Osteoblast (primary cell): ENCODE results near the gene FALEC. TPM values are rescaled to one million over a fixed set of nuclear protein-coding genes. Genes with fewer than 3 reads are reported as not detected.

Experiments
- DNase-seq: peaks from one replicate; pipeline ENCODE4 v3.0.0; 2011; ENCODE audit warnings: low spot score, mixed read lengths; ENCODE audit not compliant: insufficient read length; ENCODE audit errors: missing footprints
- H2AFZ ChIP-seq: 2 replicates; pipeline ENCODE4 v1.6.0; 2011; ENCODE audit warnings: mild to moderate bottlenecking, low read length
- H3K27ac ChIP-seq: 2 replicates; pipeline ENCODE4 v1.5.1; 2011; ENCODE audit warnings: mild to moderate bottlenecking, low read depth, low read length, moderate library complexity
- H3K27me3 ChIP-seq: 2 replicates; pipeline ENCODE4 v1.6.0; 2012; ENCODE audit warnings: mild to moderate bottlenecking, control low read depth, inconsistent platforms, low read length, moderate library complexity; ENCODE audit not compliant: insufficient read depth
- H3K36me3 ChIP-seq: 2 replicates; pipeline ENCODE4 v1.5.1; 2011; ENCODE audit warnings: mild to moderate bottlenecking, low read length, control low read depth, moderate library complexity; ENCODE audit not compliant: insufficient read depth
- H3K4me1 ChIP-seq: 2 replicates; pipeline ENCODE4 v1.5.1; 2011; ENCODE audit warnings: mild to moderate bottlenecking, low read length, control low read depth, moderate library complexity; ENCODE audit not compliant: insufficient read depth
- H3K4me2 ChIP-seq: 2 replicates; pipeline ENCODE4 v1.6.0; 2011; ENCODE audit warnings: mild to moderate bottlenecking, low read length; ENCODE audit not compliant: insufficient read depth
- H3K4me3 ChIP-seq: fragments of 200-600 bp; sonication (generic); 3 replicates; pipeline ENCODE4 v1.5.1; 2012; ENCODE audit warnings: mild to moderate bottlenecking, low read length, inconsistent platforms; ENCODE audit not compliant: insufficient read depth
- H3K79me2 ChIP-seq: 2 replicates; pipeline ENCODE4 v1.6.0; 2012; ENCODE audit warnings: mild to moderate bottlenecking, low read length, control low read depth, inconsistent platforms; ENCODE audit not compliant: insufficient read depth
- H3K9me3 ChIP-seq: 2 replicates; pipeline ENCODE4 v1.5.1; 2011; ENCODE audit warnings: low read depth, low read length, control low read depth
- H4K20me1 ChIP-seq: 2 replicates; pipeline ENCODE4 v1.6.0; 2012; ENCODE audit warnings: mild to moderate bottlenecking, low read length, control low read depth; ENCODE audit not compliant: insufficient read depth
- CTCF ChIP-seq: IDR thresholded peaks from 2 replicates; pipeline ENCODE4 v1.5.1; 2011; ENCODE audit warnings: mild to moderate bottlenecking, low read depth, low read length, moderate library complexity; ENCODE audit errors: extremely low read depth
- total RNA-seq: library from RNA; depleted of rRNA; stranded (reverse); fragments of >200 nt; gene quantifications from 2 replicates; pipeline ENCODE4 v1.2.3, GENCODE V29; 2012

FALEC gene
- total RNA-seq, 1 donor = 0.36 TPM

- Histone ChIP-seq H3K27ac (peak overlapping the region; percentile 98), H3K4me3 (peak overlapping the region; percentile 99), H3K36me3 (peaks cover 65% of the 10 kb centered on the region), H3K27me3 (no peaks in the 10 kb centered on the region), H2AFZ (no peak overlapping the region), H3K4me1 (peaks cover 40% of the 10 kb centered on the region), H4K20me1 (peaks cover 59% of the 10 kb centered on the region), H3K9me3 (no peaks in the 10 kb centered on the region), H3K4me2 (peak overlapping the region; percentile 96), H3K79me2 (peaks cover 80% of the 10 kb centered on the region)
- TF ChIP-seq CTCF = no peak
- DNase-seq = peak; percentile 73
Measured at GRCh38 chr1:150576794-150577556, 61.4 kb downstream of the FALEC start.

DNA sequence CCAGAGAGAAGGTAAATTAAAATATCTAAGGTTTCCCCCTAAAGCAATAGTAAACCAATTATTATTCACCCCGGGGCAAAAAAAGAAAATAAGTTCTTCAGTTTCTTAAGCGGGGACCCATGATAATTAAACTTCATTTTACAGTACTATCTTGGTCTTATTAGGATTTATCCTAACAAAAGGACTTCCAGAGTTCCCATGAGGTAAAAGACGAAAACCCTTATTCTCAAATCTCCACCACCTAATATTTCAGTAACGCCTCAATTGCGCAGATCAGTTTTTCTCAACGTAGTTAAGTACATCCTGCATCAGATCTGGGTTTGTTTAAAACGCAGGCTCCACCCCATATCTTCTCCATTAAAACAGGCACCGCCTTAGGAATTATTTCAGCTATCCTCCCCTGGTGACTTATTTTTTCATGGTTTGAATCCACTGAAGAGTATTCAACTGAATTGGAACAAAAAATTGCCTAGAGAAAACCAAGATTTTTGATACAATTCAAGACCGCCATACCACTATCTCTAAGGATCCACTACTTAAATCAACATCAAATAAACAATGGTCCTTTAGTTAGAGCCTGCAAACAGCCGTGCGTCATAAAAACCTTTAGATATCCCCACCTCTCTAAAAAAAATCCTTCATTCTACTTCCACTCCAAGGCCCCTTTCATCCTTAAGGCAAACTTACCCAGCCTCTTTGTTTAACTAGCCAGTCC is 62.2 kb downstream of the FALEC start:
- H2AFZ ChIP-seq = no peak overlapping the region
- H3K36me3 ChIP-seq = peaks cover 60% of the 10 kb centered on the region
- peaks cover 75% of the 10 kb centered on the region for H3K79me2 ChIP-seq
- peak overlapping the region; percentile 98 for H3K27ac ChIP-seq
- peak overlapping the region; percentile 96 for H3K4me2 ChIP-seq
- no peak for TF ChIP-seq CTCF
- DNase-seq = peak; percentile 78
- H3K4me3 ChIP-seq = peak overlapping the region; percentile 99
- H4K20me1 ChIP-seq = peaks cover 57% of the 10 kb centered on the region
- no peaks in the 10 kb centered on the region for H3K27me3 ChIP-seq
- no peaks in the 10 kb centered on the region for H3K9me3 ChIP-seq
- peaks cover 38% of the 10 kb centered on the region for H3K4me1 ChIP-seq

DNA sequence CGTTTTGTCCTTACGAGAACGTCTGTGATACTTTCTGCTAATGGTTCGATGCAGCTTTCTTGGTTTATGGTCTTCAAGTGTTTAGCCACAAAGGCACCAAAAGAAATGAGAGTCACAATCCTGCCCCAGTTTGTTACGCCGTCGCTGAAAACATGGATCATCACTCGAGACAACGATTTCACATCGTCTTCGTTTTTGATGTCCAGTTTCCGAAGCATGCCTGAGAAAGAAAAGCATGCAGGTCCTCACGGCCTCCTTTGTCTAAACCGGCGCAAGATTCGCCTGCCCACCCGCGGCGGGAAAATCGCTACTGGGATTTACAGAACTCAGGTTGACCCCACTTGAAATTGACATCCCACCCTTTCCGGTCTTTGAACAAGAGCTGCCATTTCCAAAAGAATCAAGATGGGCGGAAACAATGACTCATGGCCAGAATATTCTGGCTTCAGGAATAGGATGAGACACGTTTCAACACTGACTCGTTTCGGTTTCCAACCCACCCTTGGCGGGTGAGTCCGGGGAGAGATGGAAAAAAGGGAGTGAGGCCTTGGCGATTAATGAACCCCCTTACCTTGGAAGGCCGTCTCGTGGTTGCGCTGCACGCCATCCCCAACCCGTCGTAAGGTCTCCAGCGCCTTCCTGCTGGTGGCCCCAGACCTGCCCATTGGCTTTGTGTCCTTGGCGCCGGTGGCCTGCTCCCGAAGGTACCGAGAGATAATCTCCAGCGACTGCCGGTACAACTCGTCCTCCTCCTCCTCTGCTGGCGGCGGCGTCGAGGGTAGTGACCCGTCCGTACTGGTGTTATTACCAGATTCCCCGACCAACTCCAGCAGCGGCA is 62.9 kb downstream of the FALEC start:
- no peak for TF ChIP-seq CTCF
- H3K4me2 ChIP-seq = peak overlapping the region; percentile 96
- H3K36me3 ChIP-seq = peaks cover 52% of the 10 kb centered on the region
- no peak overlapping the region for H2AFZ ChIP-seq
- H3K4me3 ChIP-seq = peak overlapping the region; percentile 99
- H3K4me1 ChIP-seq = peaks cover 30% of the 10 kb centered on the region
- H3K27me3 ChIP-seq = no peaks in the 10 kb centered on the region
- peaks cover 68% of the 10 kb centered on the region for H3K79me2 ChIP-seq
- peak; percentile 77 for DNase-seq
- peaks cover 51% of the 10 kb centered on the region for H4K20me1 ChIP-seq
- peak overlapping the region; percentile 98 for H3K27ac ChIP-seq
- no peaks in the 10 kb centered on the region for H3K9me3 ChIP-seq
